GM23338 (cell line): ENCODE results near the gene GBP5.

Experiments
- CREB1 ChIP-seq: fragments of 250-450 bp; sonication (Bioruptor Pico); IDR thresholded peaks from 2 replicates; pipeline ENCODE4 v1.5.0; 2020; ENCODE audit warnings: low read depth, mild to moderate bottlenecking, moderate library complexity
- EZH2phosphoT487 ChIP-seq: fragments of 200-600 bp; sonication (generic); IDR thresholded peaks from one replicate; pipeline ENCODE4 v1.8.1; 2018; ENCODE audit warnings: antibody characterized with exemption; ENCODE audit not compliant: unreplicated experiment
- TF ChIP-seq, protein P1 (sequence below), 2 experiments: fragments of 200-600 bp in 1 of 2; sonication (generic) in 1 of 2; conservative IDR thresholded peaks; 2 replicates each; pipeline versions ENCODE4 v1.5.1 to v1.6.1; 2016 to 2017; ENCODE audit warnings: antibody characterized with exemption in 2 of 2, low read depth in 2 of 2, mild to moderate bottlenecking in 2 of 2, moderate library complexity in 1 of 2

DNA sequence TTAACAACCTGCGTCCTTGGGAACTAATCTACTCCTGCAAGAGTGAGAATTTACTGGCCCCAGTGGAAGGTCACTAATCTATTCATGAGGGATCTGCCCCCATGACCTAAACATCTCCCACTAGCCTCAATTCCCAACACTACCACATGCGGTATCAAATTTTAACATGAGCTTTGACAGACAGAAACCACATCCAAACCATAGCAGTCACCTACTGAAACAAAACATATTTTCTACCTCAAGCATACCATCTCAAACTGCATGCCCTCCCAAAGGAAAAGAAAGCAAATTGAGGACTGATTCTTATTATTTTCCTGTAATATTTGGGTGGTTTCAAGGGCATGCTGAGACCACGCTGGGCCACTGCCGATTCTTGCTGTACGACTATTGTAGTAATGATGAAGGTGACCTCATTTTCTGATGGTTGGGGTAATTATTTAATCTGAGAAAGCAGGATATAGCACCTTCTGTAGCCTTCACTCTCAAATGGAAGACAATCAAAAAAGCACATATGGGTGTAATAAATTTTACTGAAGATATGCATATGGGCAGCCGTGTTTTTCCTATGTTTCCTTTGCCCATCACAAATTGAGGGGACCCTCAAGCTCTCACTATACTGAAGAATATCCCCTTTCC is 13.2 kb upstream of the GBP5 start:
- TF ChIP-seq, protein P1, sequence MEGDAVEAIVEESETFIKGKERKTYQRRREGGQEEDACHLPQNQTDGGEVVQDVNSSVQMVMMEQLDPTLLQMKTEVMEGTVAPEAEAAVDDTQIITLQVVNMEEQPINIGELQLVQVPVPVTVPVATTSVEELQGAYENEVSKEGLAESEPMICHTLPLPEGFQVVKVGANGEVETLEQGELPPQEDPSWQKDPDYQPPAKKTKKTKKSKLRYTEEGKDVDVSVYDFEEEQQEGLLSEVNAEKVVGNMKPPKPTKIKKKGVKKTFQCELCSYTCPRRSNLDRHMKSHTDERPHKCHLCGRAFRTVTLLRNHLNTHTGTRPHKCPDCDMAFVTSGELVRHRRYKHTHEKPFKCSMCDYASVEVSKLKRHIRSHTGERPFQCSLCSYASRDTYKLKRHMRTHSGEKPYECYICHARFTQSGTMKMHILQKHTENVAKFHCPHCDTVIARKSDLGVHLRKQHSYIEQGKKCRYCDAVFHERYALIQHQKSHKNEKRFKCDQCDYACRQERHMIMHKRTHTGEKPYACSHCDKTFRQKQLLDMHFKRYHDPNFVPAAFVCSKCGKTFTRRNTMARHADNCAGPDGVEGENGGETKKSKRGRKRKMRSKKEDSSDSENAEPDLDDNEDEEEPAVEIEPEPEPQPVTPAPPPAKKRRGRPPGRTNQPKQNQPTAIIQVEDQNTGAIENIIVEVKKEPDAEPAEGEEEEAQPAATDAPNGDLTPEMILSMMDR (conservative IDR thresholded peaks at IDR 0.05; ENCODE audit: low read depth in 2 of 2) = no peak
- TF ChIP-seq CREB1 = no peak
- TF ChIP-seq EZH2phosphoT487 = no peak
